Fibroblast of skin of right biceps (primary cell): Measurements from ENCODE around the gene KRT39.

ENCODE experiments used
- DNase-seq: peaks from one replicate; pipeline ENCODE4 v3.0.0-alpha.2; 2013

The KRT39 gene

GRCh38 chr17:40978575-40979151, 11.9 kb upstream of the KRT39 start:
- no peak for DNase-seq

- no peak for DNase-seq
Observed at GRCh38 chr17:40975516-40975915, 8.8 kb upstream of the KRT39 start.

DNA sequence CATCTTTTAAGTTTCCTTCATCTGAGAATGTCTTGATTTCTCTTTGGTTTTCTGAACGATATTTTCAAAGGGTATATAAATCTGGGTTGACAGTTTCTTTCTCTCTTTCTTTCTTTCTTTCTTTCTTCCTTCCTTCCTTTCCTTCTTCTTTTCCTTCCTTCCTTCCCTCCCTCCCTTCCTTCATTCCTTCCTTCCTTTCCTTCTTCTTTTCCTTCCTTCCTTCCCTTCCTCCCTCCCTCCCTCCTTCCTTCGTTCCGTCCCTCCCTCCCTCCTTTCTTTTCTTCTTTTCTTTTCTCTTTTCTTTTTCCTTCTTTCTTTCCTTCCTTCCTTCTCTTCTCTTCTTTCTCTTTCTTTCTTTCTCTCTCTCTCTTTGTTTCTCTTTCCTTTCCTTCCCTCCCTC, 7.6 kb upstream of the KRT39 start:
- DNase-seq: no peak

DNA sequence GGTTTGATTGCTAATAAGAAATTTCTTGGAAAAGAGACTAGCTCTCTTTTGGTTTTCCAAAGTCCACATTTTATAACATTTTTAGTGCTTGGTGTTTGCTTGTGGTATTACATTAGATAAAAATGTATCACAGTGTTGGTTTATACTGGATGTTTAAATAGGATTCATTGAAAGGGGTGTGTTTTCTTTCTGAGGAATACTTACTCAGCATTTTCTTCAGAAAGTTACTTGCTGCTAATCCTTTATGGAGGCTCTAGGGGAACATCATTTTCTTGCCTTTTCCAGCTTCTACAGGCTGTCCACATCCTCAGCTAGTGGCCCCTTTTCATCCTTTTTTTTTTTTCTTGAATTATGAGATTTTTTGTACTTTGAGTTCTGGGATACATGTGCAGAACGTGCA, 834 bp upstream of the KRT39 start:
- no peak for DNase-seq

DNA sequence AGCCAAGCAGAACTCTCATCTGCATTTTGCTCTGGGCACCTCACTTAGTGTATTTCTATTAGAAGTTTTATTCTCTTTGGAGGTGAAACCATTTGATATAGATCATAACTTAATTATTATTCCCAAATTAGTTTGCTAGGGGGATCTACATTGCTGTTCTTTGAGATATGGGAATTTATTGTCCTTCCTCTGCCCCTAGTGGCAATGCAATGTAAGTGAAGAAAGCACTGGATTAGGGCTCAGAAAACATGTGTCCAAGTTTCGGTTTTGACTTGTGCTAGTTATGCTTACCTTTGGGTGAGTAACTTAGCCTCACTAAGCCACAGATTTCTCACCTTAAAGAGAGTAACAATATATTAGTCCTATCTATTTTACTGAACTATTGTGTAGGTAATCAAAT, 2.9 kb downstream of the KRT39 start:
- peak; percentile 26 for DNase-seq

GRCh38 chr17:40962059-40962561, 4.6 kb downstream of the KRT39 start:
- no peak for DNase-seq

GRCh38 chr17:40961591-40961990, 5.2 kb downstream of the KRT39 start:
- DNase-seq: no peak

GRCh38 chr17:40960144-40960543, 6.6 kb downstream of the KRT39 start:
- no peak for DNase-seq

DNA sequence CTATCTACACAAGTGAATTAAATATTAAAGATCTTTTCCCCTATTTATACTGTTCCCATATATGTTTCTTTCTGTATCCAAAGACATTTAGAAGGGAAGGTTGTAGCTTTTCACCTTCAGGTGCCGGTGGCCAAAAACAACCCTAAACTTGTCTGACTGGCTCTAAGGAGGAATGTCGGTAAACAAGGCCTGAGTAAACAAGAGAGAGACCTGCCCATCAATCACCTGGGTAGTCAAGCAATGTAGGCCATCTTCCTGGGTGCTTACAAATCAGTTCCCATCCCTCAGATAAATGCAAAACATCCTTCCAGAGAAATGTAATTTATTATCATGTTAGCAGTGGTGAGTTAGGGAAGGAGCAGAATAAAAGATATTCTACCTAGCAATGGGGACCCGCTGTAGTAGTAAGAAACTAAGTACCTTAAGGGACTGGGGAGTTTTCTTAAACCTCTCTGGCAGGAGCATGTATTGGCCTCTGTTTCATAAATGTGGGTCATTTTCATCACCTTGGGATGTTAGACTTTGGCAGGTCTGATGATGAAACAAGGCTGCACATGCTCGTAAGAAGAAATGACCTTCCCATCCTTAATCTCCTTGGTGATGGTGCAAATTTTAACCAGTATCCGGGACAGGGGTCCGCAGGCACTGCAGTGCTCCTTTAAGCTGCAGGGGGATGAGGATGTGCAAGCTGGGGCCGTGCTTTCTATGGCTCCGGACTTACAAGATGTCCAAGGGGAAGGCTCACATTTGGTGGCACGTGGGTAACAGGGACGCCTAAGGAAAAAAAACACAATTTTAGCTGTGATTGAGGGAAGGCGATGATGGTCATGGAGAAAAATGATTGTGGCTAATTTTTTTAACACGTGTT, 8.4 kb downstream of the KRT39 start:
- no peak for DNase-seq

GRCh38 chr17:40956401-40957254, 10.1 kb downstream of the KRT39 start:
- DNase-seq: peak; percentile 98

DNA sequence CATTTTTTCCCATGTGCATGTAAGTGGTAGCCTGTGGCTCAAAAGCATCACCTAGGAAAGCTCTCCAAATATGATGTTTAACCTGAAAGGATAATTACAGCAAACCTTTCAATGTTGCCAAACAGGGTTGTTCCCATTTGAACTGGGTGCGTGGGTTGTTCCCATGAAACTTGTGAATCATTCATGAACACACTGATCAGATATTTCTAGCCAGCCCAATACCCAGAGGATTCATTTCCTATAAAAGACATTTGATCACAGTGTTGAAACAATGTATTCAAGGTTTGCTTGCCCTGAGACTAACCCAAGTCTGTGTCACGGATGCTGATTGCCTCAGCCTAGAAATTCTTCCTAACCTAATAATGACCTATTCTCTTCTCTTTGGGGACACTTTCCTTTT, 12.9 kb downstream of the KRT39 start:
- DNase-seq: peak; percentile 88

- DNase-seq: peak; percentile 90
Observed at GRCh38 chr17:40952661-40953060, 14.1 kb downstream of the KRT39 start.

DNA sequence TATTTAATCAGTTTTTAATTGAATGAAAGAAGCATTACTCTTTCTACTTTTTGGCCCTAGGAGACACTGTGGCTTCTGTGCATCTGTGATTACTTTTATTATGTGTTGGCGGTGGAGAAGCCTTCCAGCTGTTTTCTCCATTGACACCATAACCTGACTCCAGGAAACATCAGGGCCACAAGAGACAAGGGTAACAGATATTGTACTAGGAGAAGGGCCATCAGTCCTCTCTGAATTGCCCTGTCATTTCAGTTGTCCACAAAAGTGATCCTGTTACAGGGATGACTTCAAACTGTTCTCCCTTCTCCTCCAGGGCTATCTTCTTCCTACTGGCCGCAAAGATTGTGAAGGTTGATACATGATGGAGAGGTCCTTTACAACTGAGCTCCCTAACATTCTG, 14.6 kb downstream of the KRT39 start:
- DNase-seq: no peak

GRCh38 chr17:40951011-40951622, 15.6 kb downstream of the KRT39 start:
- no peak for DNase-seq

DNA sequence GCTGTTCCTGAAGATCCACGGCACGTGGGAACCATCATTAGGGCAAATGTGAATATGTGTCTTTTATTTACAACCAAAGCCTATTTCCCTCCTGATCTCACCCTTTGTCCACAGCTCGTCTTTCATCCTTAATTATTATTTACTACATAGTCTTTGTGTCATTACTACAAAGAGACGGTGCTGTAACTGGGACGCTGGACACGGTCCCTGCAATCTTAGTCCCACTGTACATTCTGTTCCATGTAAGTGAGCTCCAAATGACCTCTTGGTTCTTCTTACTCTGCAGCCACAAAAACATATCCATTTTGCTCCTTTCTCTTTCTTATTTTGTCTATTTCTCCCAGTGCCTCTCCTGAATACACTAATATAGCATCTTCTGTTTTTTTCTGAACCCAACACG, 16.6 kb downstream of the KRT39 start:
- no peak for DNase-seq

- no peak for DNase-seq
Observed at GRCh38 chr17:40949418-40949817, 17.3 kb downstream of the KRT39 start.

DNA sequence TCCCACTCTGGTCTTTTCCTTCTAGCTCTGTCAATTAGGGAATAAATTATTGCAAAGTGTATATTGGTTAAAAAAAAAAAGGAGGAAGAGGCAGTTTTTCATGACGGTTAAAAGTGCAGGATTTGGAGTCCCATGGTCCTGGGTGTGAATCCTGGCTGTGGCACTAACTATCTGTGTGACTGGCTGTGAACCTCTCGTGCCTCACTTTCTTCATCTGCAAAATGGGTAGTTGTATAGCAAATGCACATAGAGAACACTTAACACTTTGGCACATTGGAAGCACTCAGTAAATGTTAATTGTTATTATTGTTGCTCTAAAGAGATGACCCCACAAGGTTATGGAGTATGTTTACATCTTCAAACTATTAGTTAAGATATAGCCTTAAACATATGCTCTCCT, 18.8 kb downstream of the KRT39 start:
- no peak for DNase-seq

DNA sequence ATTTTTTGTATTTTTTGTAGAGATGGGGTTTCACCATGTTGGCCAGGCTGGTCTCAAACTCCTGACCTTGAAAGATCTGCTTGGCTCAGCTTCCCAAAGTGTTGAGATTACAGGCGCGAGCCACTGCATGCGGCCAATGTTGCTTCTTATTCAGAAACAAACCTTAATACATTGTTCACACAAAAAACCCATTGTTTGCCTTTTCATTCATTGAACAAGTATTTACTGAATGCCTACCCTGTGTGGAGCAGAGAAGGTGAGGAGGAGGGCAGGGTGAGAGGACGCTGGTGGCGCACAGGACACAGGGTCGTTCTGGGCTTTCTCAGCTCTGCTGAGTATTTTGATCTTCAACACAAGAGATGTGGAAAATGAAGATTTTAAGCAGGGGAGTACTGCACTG, 21.3 kb downstream of the KRT39 start:
- no peak for DNase-seq

GRCh38 chr17:40944531-40944930, 22.2 kb downstream of the KRT39 start:
- no peak for DNase-seq

GRCh38 chr17:40942553-40942952, 24.2 kb downstream of the KRT39 start:
- no peak for DNase-seq

GRCh38 chr17:40940266-40940665, 26.5 kb downstream of the KRT39 start:
- DNase-seq: no peak

DNA sequence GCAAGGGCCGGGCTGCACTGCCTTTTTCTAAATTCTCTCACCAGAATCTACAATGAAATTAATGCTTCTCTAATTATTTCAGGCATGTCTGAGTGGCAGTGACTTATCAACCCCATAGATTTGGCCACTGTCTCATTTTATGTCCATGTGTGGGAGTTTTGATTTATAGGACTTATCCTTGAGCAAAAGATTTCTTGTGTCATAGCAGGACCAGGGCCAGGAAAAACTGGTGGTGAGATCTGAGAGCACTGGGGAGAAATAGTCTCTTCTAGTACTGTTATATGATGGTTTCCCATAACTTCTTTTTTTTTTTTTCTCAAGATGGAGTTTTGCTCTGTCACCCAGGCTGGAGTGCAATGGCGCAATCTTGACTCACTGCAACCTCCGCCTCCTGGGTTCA, 27.8 kb downstream of the KRT39 start:
- DNase-seq: peak; percentile 20

DNA sequence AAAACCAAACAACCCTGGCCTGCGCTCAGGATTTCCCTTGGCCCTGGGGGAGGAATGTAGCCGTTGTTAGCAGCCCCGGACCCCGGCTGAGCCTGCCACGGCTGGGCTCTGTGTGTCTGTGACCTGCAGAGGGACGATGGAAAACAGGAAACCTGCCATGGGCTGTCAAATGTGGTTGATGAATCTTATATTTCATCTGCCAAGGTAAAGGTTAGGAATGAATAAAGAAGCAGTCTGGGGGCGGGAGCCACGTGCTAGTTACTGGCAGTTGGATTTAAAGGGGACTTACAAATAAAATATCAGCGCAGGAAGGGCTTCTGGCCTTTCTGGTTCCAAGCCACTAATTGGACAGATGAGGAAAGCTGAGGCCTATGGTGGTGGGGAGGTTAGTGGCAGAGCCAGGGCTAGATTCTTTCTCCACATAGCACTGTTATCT, 29.3 kb downstream of the KRT39 start, which contains the start of gene KRT23:
Gene KRT23 (minus strand): TSS at position 263 of the 436 bp plus-strand sequence. CDS start 1,043 bp downstream, outside the sequence.
- DNase-seq: no peak
